Limb (tissue), 2 donors: ENCODE data around the gene SLC6A1.

ENCODE experiments used
- DNase-seq, 2 donors: peaks; one replicate each; pipeline ENCODE4 v3.0.0-alpha.2; 2016; ENCODE audit errors: extremely low spot score in 2 of 2

SLC6A1 gene

GRCh38 chr3:10992943-10993728, 588 bp downstream of the SLC6A1 start:
- peak in 1 of 2 donors; percentile 51 for DNase-seq

GRCh38 chr3:10993729-10994065, 1.1 kb downstream of the SLC6A1 start:
- DNase-seq, result no peak

GRCh38 chr3:10994306-10994705, 1.8 kb downstream of the SLC6A1 start:
- DNase-seq, result no peak

- DNase-seq, result no peak
Observed at GRCh38 chr3:10995871-10996270, 3.3 kb downstream of the SLC6A1 start.

- no peak for DNase-seq
Observed at GRCh38 chr3:10996345-10997013, 3.9 kb downstream of the SLC6A1 start.

- no peak for DNase-seq
Observed at GRCh38 chr3:10997196-10997595, 4.6 kb downstream of the SLC6A1 start.

- no peak for DNase-seq
Observed at GRCh38 chr3:10998542-10998941, 6.0 kb downstream of the SLC6A1 start.

GRCh38 chr3:10999221-11000107, 6.9 kb downstream of the SLC6A1 start:
- no peak for DNase-seq

GRCh38 chr3:11000528-11000927, 8.0 kb downstream of the SLC6A1 start:
- no peak for DNase-seq

- peak in 1 of 2 donors; percentile 62 for DNase-seq
Observed at GRCh38 chr3:11001020-11001657, 8.6 kb downstream of the SLC6A1 start.

- DNase-seq, result no peak
Observed at GRCh38 chr3:11001658-11002021, 9.1 kb downstream of the SLC6A1 start.

- DNase-seq, result no peak
Observed at GRCh38 chr3:11002371-11002807, 9.8 kb downstream of the SLC6A1 start.

- no peak for DNase-seq
Observed at GRCh38 chr3:11004563-11004962, 12.0 kb downstream of the SLC6A1 start.

GRCh38 chr3:11005686-11006256, 13.2 kb downstream of the SLC6A1 start:
- no peak for DNase-seq

GRCh38 chr3:11006986-11007933, 14.7 kb downstream of the SLC6A1 start:
- DNase-seq, result no peak

- DNase-seq, result no peak
Observed at GRCh38 chr3:11009898-11010297, 17.4 kb downstream of the SLC6A1 start.

- DNase-seq, result no peak
Observed at GRCh38 chr3:11010426-11011165, 18.0 kb downstream of the SLC6A1 start.

- DNase-seq, result no peak
Observed at GRCh38 chr3:11014253-11014652, 21.7 kb downstream of the SLC6A1 start.

- DNase-seq, result no peak
Observed at GRCh38 chr3:11014752-11015151, 22.2 kb downstream of the SLC6A1 start.
